K562 (cell line): ENCODE data around the gene PKLR. TPM values are rescaled to one million over a fixed set of nuclear protein-coding genes. Genes with fewer than 3 reads are reported as not detected.

ENCODE experiments used
- BHLHE40 ChIP-seq: IDR thresholded peaks from 2 replicates; pipeline ENCODE4 v1.6.1; 2011; ENCODE audit warnings: low read length, improper control_type of control experiment
- GTF2A2 ChIP-seq: IDR thresholded peaks from 2 replicates; pipeline ENCODE4 v1.6.1; 2016; ENCODE audit warnings: mild to moderate bottlenecking, missing genetic modification characterization, missing compliant biosample characterization
- KAT2B ChIP-seq: IDR thresholded peaks from one replicate; pipeline ENCODE4 v1.6.1; 2012; ENCODE audit warnings: low read depth, mild to moderate bottlenecking, control low read depth, inconsistent platforms, low read length, moderate library complexity
- MEF2A ChIP-seq: IDR thresholded peaks from 2 replicates; pipeline ENCODE4 v1.6.1; 2011; ENCODE audit warnings: low read depth, mild to moderate bottlenecking, low read length, moderate library complexity; ENCODE audit not compliant: control insufficient read depth
- SAFB ChIP-seq: fragments of 200-400 bp; formaldehyde crosslinking; IDR thresholded peaks from 2 replicates; pipeline ENCODE4 v1.6.1; 2017; ENCODE audit warnings: low read depth, low read length, borderline replicate concordance
- SIN3B ChIP-seq: fragments of 450-650 bp; IDR thresholded peaks from 2 replicates; pipeline ENCODE4 v1.6.1; 2017; ENCODE audit warnings: low read depth, mild to moderate bottlenecking, moderate library complexity
- SIRT6 ChIP-seq: IDR thresholded peaks from one replicate; pipeline ENCODE4 v1.6.1; 2012; ENCODE audit warnings: low read depth, mild to moderate bottlenecking, control low read depth, inconsistent platforms, low read length, moderate library complexity
- SRSF1 ChIP-seq: fragments of 200-400 bp; formaldehyde crosslinking; IDR thresholded peaks from 2 replicates; pipeline ENCODE4 v1.6.1; 2017; ENCODE audit warnings: mild to moderate bottlenecking, low read depth, low read length, moderate library complexity
- TAF15 ChIP-seq: fragments of 200-400 bp; formaldehyde crosslinking; IDR thresholded peaks from 2 replicates; pipeline ENCODE4 v1.6.1; 2017; ENCODE audit warnings: mild to moderate bottlenecking, low read depth, low read length, moderate library complexity
- TSHZ1 ChIP-seq: fragments of 250-450 bp; sonication (Bioruptor Pico); IDR thresholded peaks from 2 replicates; pipeline ENCODE4 v1.4.0; 2020; ENCODE audit warnings: mild to moderate bottlenecking, moderate library complexity
- ZEB2 ChIP-seq: fragments of 450-650 bp; IDR thresholded peaks from 2 replicates; pipeline ENCODE4 v1.6.1; 2016
- ZNF224 ChIP-seq: sonication (generic); formaldehyde crosslinking; IDR thresholded peaks from 2 replicates; pipeline ENCODE4 v1.8.0; 2022; ENCODE audit warnings: mild to moderate bottlenecking, missing genetic modification reagents
- ZNF561 ChIP-seq: fragments of 450-650 bp; formaldehyde crosslinking; conservative IDR thresholded peaks from 2 replicates; pipeline ENCODE4 v1.4.0; 2020; ENCODE audit warnings: mild to moderate bottlenecking, moderate library complexity
- ZNF583 ChIP-seq: fragments of 250-450 bp; sonication (Bioruptor Pico); IDR thresholded peaks from 2 replicates; pipeline ENCODE4 v1.4.0; 2020
- ZNF609 ChIP-seq: sonication (generic); formaldehyde crosslinking; IDR thresholded peaks from 2 replicates; pipeline ENCODE4 v1.8.1; 2023; ENCODE audit warnings: missing genetic modification reagents, mild to moderate bottlenecking, borderline replicate concordance
- polyA plus RNA-seq, 8 experiments: library from polyadenylated mRNA; depleted of rRNA in 4 of 8; stranded (reverse) in 5 of 8; unstranded in 3 of 8; fragments of >200 nt; fragmentation: Nextera tagmentation in 2 of 8; fragmentation: Illumina TruSeq in 1 of 8; extraction: Ambion mirVana in 2 of 8; extraction: Trizol in 1 of 8; gene quantifications; 2 replicates each; pipeline versions ENCODE4 v1.2.1 to v1.2.3, GENCODE V29; 2011 to 2014; ENCODE audit warnings: inconsistent platforms in 1 of 8, missing spikeins in 1 of 8
- total RNA-seq, 7 experiments: library from RNA; depleted of rRNA in 6 of 7; stranded (reverse); fragments of >200 nt in 6 of 7; fragmentation: Illumina TruSeq in 2 of 7; extraction: Trizol in 2 of 7; gene quantifications; 2 replicates each; pipeline versions ENCODE4 v1.2.1 to v1.2.3, GENCODE V29; 2011 to 2021; ENCODE audit warnings: low replicate concordance in 1 of 7
- TF ChIP-seq, protein P1 (sequence below): fragments of 250-450 bp; sonication (Bioruptor Pico); IDR thresholded peaks from 2 replicates; pipeline ENCODE4 v1.5.0; 2021; ENCODE audit warnings: mild to moderate bottlenecking, moderate library complexity

PKLR gene
- total and polyA plus RNA-seq, 9 of the 15 experiments (the other 6 are each of a cell fraction or from before 2014, with no cell fraction given): 10.7 to 78.4 (median 38.2) TPM

GRCh38 chr1:155261852-155262673, 39.2 kb downstream of the PKLR start, which contains the start of gene SCAMP3 (continued):
- TF ChIP-seq GTF2A2 (tag): no peak
- TF ChIP-seq ZEB2: no peak
- no peak for TF ChIP-seq KAT2B
- peak; percentile 65; the same call in 1 of the 2 replicates for TF ChIP-seq TAF15
- TF ChIP-seq SIN3B: no peak; the same call in 1 of the 2 replicates
- TF ChIP-seq MEF2A: no peak
- no peak for TF ChIP-seq SIRT6
- TF ChIP-seq ZNF609 (CRISPR knock-in tag): no peak
- no peak for TF ChIP-seq SRSF1
- TF ChIP-seq, protein P1, sequence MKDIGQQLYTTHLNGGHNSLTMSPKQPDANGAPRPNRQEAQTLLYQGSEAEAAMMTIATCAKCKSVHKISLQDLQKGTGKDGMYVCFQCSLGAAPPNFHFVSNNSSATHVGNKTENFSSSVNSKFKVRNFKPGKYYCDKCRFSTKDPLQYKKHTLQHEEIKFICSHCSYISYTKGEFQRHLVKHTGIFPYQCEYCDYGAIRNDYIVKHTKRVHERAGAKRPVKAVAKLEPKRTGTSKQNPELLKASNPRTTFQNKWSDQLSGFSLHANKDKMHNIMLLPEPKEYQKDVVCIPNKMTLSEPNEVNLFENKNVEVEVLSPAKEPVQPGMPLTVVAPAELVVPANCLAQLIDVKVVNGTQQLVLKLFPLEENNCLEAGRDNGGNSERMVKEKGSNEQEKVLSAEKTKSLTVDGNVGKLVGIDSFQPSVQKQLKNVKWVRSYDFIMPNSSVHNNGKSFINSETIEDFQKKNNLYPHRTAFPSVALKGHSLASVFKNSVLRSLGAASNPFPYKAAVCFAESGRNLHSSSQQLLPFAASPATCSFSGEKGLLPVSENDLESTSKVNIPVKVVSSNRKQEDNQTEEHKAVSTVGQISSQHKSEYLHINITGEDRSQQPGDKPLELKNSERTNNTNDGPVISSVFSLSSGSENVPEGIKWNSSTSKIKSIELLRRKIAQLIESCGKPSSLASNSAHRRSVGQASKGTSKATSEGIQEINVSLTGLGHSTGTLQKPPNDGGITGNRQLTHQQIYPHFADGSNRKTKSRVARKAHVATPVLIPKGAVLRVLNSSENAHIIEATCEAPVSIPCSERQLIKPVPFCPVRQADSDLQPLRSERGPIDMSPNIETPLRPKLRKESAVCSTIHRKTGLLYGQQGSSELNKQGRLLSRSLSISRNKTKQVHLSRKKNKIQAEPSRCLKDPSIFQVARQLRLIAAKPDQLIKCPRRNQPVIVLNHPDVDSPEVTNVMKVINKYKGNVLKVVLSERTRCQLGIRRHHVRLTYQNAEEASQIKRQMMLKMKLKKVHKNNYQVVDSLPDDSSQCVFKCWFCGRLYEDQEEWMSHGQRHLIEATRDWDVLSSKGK (CRISPR knock-in tag): no peak
- TF ChIP-seq ZNF224 (CRISPR knock-in tag): no peak
- TF ChIP-seq SAFB: no peak
- TF ChIP-seq BHLHE40: peak; percentile 67
- peak; percentile 43; the same call in 1 of the 2 replicates for TF ChIP-seq TSHZ1 (CRISPR knock-in tag)
- no peak for TF ChIP-seq ZNF583
- TF ChIP-seq ZNF561: 0 out of 2 replicates have a peak, but pooled peaks have one; percentile 43
